ENCODE data around the gene CNTNAP2. TPM values are rescaled to one million over a fixed set of nuclear protein-coding genes. Genes with fewer than 3 reads are reported as not detected.

CNTNAP2 gene
- total RNA-seq, 4 donors from 2014 or later = 0.91 to 16.0 TPM; not detected in 2

DNA sequence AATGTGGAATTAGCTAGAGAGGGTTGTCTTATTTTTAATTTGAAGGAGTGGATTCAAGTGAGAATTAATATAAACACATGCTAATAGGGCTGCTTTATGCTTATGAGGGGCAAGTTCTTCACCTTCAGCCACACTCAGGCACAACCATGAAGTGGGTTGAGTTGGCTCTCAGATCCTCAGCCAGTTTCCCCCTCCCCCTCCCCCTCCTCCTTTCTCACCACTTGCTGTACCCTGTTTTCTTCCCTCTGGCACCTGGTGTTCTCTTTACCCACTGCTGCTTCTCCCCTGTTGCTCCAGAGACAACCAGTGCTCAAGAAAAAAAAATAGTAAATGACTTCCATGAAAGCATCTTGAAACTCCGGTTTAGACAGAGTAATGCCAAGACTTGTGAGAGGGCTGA lies 1083.3 kb downstream of the CNTNAP2 start:
- Histone ChIP-seq H3K27ac (no peak overlapping the region), H3K4me3 (no peak overlapping the region), H3K36me3 (no peaks in the 10 kb centered on the region), H3K4me1 (no peaks in the 10 kb centered on the region), H3K27me3 (no peaks in the 10 kb centered on the region), H3K9me3 (no peaks in the 10 kb centered on the region)
- TF ChIP-seq, protein P1, sequence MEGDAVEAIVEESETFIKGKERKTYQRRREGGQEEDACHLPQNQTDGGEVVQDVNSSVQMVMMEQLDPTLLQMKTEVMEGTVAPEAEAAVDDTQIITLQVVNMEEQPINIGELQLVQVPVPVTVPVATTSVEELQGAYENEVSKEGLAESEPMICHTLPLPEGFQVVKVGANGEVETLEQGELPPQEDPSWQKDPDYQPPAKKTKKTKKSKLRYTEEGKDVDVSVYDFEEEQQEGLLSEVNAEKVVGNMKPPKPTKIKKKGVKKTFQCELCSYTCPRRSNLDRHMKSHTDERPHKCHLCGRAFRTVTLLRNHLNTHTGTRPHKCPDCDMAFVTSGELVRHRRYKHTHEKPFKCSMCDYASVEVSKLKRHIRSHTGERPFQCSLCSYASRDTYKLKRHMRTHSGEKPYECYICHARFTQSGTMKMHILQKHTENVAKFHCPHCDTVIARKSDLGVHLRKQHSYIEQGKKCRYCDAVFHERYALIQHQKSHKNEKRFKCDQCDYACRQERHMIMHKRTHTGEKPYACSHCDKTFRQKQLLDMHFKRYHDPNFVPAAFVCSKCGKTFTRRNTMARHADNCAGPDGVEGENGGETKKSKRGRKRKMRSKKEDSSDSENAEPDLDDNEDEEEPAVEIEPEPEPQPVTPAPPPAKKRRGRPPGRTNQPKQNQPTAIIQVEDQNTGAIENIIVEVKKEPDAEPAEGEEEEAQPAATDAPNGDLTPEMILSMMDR (IDR thresholded peaks at IDR 0.05) = no peak
- no peak for TF ChIP-seq POLR2A (IDR thresholded peaks at IDR 0.05)
- DNase-seq = no peak
- intact Hi-C loops (cut with DNase I; ENCODE audit: low total_unique reads) = no loop called here

DNA sequence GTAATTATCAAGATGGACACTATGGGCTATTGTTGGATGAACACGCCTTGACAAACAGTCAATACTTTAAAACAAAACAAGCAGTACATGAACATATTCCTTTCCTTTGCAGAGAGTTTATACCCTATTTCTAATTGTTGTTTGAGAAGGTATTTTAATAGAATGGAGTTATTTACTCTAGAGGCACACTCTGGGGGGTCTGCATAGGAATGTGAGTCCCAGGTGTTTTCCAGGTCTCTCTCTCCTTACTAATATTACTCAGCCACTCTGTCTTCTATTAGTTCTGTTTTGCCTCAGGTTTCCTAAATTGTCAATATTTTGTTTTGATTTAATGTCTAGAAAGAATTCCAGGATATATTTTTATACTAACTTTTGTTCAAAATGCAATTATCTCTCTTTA lies 1091.4 kb downstream of the CNTNAP2 start:
- TF ChIP-seq POLR2A (IDR thresholded peaks at IDR 0.05) = no peak
- TF ChIP-seq, protein P1 (IDR thresholded peaks at IDR 0.05) = no peak
- Histone ChIP-seq H3K27me3 (no peaks in the 10 kb centered on the region), H3K4me3 (no peak overlapping the region), H3K36me3 (no peaks in the 10 kb centered on the region), H3K9me3 (no peaks in the 10 kb centered on the region), H3K4me1 (no peaks in the 10 kb centered on the region), H3K27ac (no peak overlapping the region)
- intact Hi-C loops (cut with DNase I; ENCODE audit: low total_unique reads) = no loop called here
- DNase-seq = no peak

DNA sequence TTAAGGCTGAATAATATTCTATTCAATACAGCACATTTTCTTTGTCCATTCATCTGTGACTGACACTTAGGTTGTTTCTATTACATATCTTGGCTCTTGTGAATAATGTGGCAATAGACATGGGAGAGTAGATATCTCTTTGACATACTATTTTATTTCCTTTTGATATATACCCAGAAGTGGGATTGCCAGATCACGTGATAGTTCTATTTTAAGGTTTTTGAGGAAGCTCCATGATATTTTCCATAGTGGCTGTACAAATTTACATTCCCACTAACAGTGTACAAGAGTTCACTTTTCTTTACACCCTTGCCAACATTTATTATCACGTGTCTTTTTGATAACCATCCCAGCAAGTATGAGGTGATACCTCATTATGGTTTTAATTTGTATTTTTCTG lies 1114.7 kb downstream of the CNTNAP2 start:
- Histone ChIP-seq H3K4me3 (no peak overlapping the region), H3K4me1 (no peaks in the 10 kb centered on the region), H3K27ac (no peak overlapping the region), H3K9me3 (no peaks in the 10 kb centered on the region), H3K36me3 (no peaks in the 10 kb centered on the region), H3K27me3 (no peaks in the 10 kb centered on the region)
- TF ChIP-seq, protein P1 (IDR thresholded peaks at IDR 0.05) = no peak
- TF ChIP-seq POLR2A (IDR thresholded peaks at IDR 0.05) = no peak
- intact Hi-C loops (cut with DNase I; ENCODE audit: low total_unique reads) = no loop called here
- no peak for DNase-seq

DNA sequence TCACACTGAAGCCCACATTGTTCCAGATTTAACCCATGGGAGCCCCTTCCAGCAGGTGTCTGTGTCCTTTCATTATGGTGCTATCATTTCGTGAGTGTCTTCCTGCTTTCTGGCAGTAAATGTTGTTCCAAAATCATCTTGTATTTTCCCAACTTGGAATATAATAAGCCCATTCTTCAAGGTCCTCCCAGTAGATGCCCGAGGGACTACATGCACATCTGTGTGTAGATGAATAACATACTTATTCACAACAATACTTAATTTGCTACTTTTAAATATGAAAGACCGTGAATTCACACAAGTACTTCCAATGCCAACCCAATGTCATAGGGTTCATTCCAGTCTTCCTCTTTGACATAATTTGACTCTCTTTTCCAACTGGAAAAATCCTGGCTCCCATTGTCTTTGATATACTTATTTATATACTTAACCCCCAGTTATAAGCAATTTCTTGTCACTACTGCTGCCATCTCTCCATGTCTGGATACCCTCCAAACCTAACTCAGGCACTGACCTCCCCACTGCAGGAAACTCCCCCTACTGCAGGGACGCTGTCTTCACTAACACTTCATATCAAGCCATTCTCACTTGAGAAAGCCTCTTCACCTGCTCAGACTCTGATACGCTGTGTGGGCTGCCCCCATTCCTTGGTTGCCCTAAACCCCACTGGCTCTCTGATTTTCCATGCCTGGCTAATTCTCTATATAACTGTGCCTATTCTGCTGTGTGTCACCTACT lies 1119.2 kb downstream of the CNTNAP2 start:
- Histone ChIP-seq H3K36me3 (no peaks in the 10 kb centered on the region), H3K27ac (no peak overlapping the region), H3K4me3 (no peak overlapping the region), H3K27me3 (no peaks in the 10 kb centered on the region), H3K4me1 (no peaks in the 10 kb centered on the region), H3K9me3 (no peaks in the 10 kb centered on the region)
- TF ChIP-seq POLR2A (IDR thresholded peaks at IDR 0.05) = no peak
- TF ChIP-seq, protein P1 (IDR thresholded peaks at IDR 0.05) = no peak
- DNase-seq = no peak
- intact Hi-C loops (cut with DNase I; ENCODE audit: low total_unique reads) = no loop called here

DNA sequence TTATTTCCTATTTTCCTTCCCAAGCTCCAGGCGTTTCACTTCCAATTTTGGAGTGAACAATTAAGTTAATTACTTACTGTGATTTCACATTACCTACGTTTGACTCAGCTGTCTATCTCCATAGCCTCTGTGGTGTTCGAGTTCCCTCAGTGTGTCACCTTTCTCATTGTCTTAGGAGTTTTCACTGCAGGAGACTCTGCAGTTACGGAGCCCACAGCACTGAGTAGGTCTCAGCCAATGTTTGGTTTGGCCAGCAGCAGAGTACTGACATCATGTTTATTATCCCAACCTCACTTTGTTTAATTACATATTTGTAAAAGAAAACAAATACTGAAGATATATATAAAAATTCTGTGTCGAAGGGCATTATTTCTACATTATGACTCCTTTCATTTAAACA lies 1123.9 kb downstream of the CNTNAP2 start:
- intact Hi-C loops (cut with DNase I; ENCODE audit: low total_unique reads) = no loop called here
- Histone ChIP-seq H3K27ac (no peak overlapping the region), H3K9me3 (no peaks in the 10 kb centered on the region), H3K36me3 (no peaks in the 10 kb centered on the region), H3K4me3 (no peak overlapping the region), H3K4me1 (no peaks in the 10 kb centered on the region), H3K27me3 (no peaks in the 10 kb centered on the region)
- no peak for TF ChIP-seq POLR2A (IDR thresholded peaks at IDR 0.05)
- TF ChIP-seq, protein P1 (IDR thresholded peaks at IDR 0.05) = no peak
- DNase-seq = no peak

Data from uterus (tissue), 4 donors.